SW 1271 (cell line): ENCODE measurements around the gene SORCS2.

ENCODE experiments used
- DNase-seq, 2 experiments: peaks; one replicate each; lab custom pipeline; 2025; lab: John Stamatoyannopoulos, UW

SORCS2 gene

GRCh38 chr4:7304436-7304835 lies 112.1 kb downstream of the SORCS2 start:
- DNase-seq = no peak

GRCh38 chr4:7306021-7306965 lies 114.0 kb downstream of the SORCS2 start:
- DNase-seq = no peak

- no peak for DNase-seq
These were observed 114.6 kb downstream of the SORCS2 start for GRCh38 chr4:7306986-7307385.

GRCh38 chr4:7307394-7308099 lies 115.2 kb downstream of the SORCS2 start:
- no peak for DNase-seq

GRCh38 chr4:7309181-7309580 lies 116.8 kb downstream of the SORCS2 start:
- no peak for DNase-seq

- DNase-seq = no peak
These were observed 117.5 kb downstream of the SORCS2 start for GRCh38 chr4:7309636-7310390.

GRCh38 chr4:7310451-7310850 lies 118.1 kb downstream of the SORCS2 start:
- DNase-seq = no peak

GRCh38 chr4:7311205-7311604 lies 118.9 kb downstream of the SORCS2 start:
- DNase-seq = no peak

- no peak for DNase-seq
These were observed 120.4 kb downstream of the SORCS2 start for GRCh38 chr4:7312691-7313090.

- no peak for DNase-seq
These were observed 121.0 kb downstream of the SORCS2 start for GRCh38 chr4:7313347-7313811.

GRCh38 chr4:7313991-7314390 lies 121.7 kb downstream of the SORCS2 start:
- no peak for DNase-seq

- no peak for DNase-seq
These were observed 122.9 kb downstream of the SORCS2 start for GRCh38 chr4:7315286-7315685.

GRCh38 chr4:7315935-7316334 lies 123.6 kb downstream of the SORCS2 start:
- no peak for DNase-seq

GRCh38 chr4:7319024-7319423 lies 126.7 kb downstream of the SORCS2 start:
- no peak for DNase-seq

GRCh38 chr4:7320206-7320797 lies 128.0 kb downstream of the SORCS2 start:
- no peak for DNase-seq

- DNase-seq = no peak
These were observed 130.0 kb downstream of the SORCS2 start for GRCh38 chr4:7322166-7322991.

GRCh38 chr4:7323461-7323871 lies 131.1 kb downstream of the SORCS2 start:
- DNase-seq = no peak

- DNase-seq = peak in 1 of 2 experiments; percentile 13
These were observed 131.7 kb downstream of the SORCS2 start for GRCh38 chr4:7323872-7324650.

GRCh38 chr4:7324651-7325121 lies 132.3 kb downstream of the SORCS2 start:
- DNase-seq = no peak

GRCh38 chr4:7325541-7325940 lies 133.2 kb downstream of the SORCS2 start:
- DNase-seq = no peak
